ENCODE measurements around the gene ACVR2B. TPM values are rescaled to one million over a fixed set of nuclear protein-coding genes. Genes with fewer than 3 reads are reported as not detected.
A peak's percentile ranks its signal among the peaks of the same experiment; 100 is the strongest.

The ACVR2B gene
- total and polyA plus RNA-seq, 8 donors: 0.61 to 11.0 (median 1.7) TPM

DNA sequence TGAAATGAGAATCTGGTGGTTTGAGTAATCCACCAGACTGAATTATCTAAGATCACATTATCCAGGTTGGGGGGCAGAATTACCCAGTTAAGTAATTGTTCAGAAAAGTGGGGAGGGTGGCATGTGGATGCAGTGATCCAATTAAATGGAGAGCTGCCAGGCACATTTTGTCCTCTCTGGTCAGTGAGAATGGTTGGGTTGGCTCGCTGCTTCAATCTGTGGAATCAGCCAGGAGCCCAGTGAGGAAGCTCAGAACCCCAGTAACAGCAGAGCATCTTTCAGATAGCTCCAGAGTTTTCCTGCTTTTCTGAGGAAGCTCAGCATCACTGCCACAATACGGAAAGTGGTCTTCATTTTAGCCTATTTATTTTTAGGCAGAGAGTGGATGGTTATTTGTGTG lies 36.1 kb downstream of the ACVR2B start:
- no peaks in the 10 kb centered on the region for H3K4me1 ChIP-seq
- intact Hi-C loops (cut with DNase I; ENCODE audit: low total_unique reads): no loop called here
- TF ChIP-seq CTCF (IDR thresholded peaks at IDR 0.05) (no peak), EP300 (IDR thresholded peaks at IDR 0.05) (no peak), POLR2A (IDR thresholded peaks at IDR 0.05) (no peak), POLR2AphosphoS5 (IDR thresholded peaks at IDR 0.05) (no peak)
- H3K9me3 ChIP-seq: no peaks in the 10 kb centered on the region
- 93 to 98% (median 94%) methylated on average over 2 of the region's 2 CpGs for WGBS, 5 donors
- no peak for DNase-seq
- no peak overlapping the region for H3K4me3 ChIP-seq
- H3K27me3 ChIP-seq: no peaks in the 10 kb centered on the region
- H3K36me3 ChIP-seq: peaks cover 0 to 31% (median 24%) of the 10 kb centered on the region in 4 donors
- H3K27ac ChIP-seq: no peak overlapping the region

DNA sequence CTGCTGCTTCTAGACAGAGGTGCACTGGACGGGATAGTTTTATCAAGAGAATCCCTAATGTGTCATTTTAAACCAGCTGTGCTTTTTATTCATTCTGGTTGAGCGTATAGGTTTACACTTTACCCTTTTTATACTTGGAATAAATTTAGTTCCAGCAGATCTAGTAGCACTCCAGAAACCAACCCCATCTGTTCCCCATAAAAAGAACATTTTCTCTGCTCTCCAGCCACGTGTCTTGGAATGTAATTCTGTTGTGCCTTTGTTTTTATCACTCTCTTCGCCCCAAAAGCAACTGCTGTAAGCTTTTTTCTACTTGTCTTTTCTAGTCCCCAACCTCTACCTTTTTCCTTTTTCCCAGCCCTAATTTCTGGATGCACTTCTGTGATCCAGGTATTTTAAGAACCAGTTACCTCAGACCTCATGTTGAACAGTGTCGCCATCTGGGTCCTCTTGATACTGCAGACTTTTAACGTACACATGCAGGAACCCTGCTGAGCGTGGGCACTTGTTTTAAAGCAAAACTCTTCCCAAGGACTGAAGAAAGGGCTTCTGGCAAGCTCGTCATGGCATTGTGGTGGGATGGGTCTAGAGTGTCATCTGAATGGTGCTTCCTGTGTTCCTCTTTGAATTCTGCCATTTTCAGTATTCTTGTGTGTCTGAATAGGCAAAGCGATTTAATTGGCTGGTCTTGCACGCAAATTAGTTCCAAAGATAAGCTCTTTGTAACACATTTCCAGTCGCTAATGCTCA lies 36.8 kb downstream of the ACVR2B start:
- H3K4me1 ChIP-seq: no peaks in the 10 kb centered on the region
- intact Hi-C loops (cut with DNase I; ENCODE audit: low total_unique reads): no loop called here
- no peaks in the 10 kb centered on the region for H3K27me3 ChIP-seq
- WGBS, 5 donors: 82 to 96% (median 86%) methylated on average over 11 of the region's 11 CpGs
- DNase-seq: no peak
- no peak overlapping the region for H3K27ac ChIP-seq
- no peak for TF ChIP-seq POLR2A (IDR thresholded peaks at IDR 0.05)
- no peak for TF ChIP-seq POLR2AphosphoS5 (IDR thresholded peaks at IDR 0.05)
- no peak for TF ChIP-seq CTCF (IDR thresholded peaks at IDR 0.05)
- TF ChIP-seq EP300 (IDR thresholded peaks at IDR 0.05): no peak
- peaks cover 0 to 24% (median 18%) of the 10 kb centered on the region in 4 donors for H3K36me3 ChIP-seq
- H3K9me3 ChIP-seq: no peaks in the 10 kb centered on the region
- H3K4me3 ChIP-seq: no peak overlapping the region

DNA sequence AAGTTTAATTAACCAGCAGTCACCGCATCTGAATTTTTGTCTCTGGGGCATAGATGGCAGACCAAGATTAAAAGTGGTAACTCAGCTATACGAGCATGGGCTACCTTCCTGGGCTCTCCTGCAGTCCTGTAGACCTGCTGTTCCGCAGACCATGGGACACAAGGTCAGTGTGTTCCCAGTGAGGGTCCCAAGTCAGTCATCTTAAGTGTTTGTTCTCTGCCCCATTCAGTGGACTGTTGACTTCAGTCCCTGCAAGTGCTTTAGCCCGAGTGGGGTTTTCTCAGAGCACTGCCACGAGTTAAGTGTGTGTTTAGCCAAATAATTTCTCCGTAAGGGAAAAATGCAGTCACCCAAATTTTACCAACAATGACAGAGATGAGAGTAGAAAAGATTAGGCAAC lies 37.5 kb downstream of the ACVR2B start:
- DNase-seq: no peak
- H3K4me3 ChIP-seq: no peak overlapping the region
- H3K36me3 ChIP-seq: peaks cover 0 to 21% (median 16%) of the 10 kb centered on the region in 4 donors
- intact Hi-C loops (cut with DNase I; ENCODE audit: low total_unique reads): no loop called here
- no peak overlapping the region for H3K27ac ChIP-seq
- no peaks in the 10 kb centered on the region for H3K9me3 ChIP-seq
- H3K27me3 ChIP-seq: no peaks in the 10 kb centered on the region
- H3K4me1 ChIP-seq: peaks cover 0 to 4% (median 0%) of the 10 kb centered on the region in 4 donors
- 88 to 96% (median 93%) methylated on average over 6 of the region's 6 CpGs for WGBS, 5 donors
- TF ChIP-seq POLR2A (IDR thresholded peaks at IDR 0.05) (no peak), POLR2AphosphoS5 (IDR thresholded peaks at IDR 0.05) (no peak), EP300 (IDR thresholded peaks at IDR 0.05) (no peak), CTCF (IDR thresholded peaks at IDR 0.05) (no peak)

DNA sequence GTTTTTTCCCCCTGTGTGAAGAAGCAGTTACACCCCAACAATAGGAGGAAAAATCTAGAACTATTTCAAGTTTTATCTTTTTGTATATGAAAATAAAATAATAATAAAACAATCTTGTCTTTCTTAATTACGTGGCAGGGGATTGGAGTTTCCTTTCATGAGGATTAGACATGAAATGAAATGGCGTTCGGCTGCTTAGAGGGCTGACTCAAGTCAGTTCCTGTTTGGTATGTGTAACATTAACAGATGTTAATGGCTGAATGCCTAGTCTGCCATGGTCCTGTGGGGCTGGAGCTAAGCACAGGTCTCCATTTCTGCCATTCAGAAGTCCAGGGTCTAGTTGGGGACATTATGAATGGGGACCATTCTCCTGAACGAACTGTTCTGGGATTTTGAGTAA lies 39.3 kb downstream of the ACVR2B start:
- no peaks in the 10 kb centered on the region for H3K27me3 ChIP-seq
- TF ChIP-seq EP300 (IDR thresholded peaks at IDR 0.05): no peak
- intact Hi-C loops (cut with DNase I; ENCODE audit: low total_unique reads): no loop called here
- DNase-seq: no peak
- no peaks in the 10 kb centered on the region for H3K9me3 ChIP-seq
- peaks cover 0 to 14% (median 6%) of the 10 kb centered on the region in 4 donors for H3K36me3 ChIP-seq
- peak overlapping the region in 1 of 5 donors; percentile 1 for H3K27ac ChIP-seq
- WGBS, 5 donors: 57 to 81% (median 65%) methylated on average over 4 of the region's 4 CpGs
- H3K4me1 ChIP-seq: peaks cover 0 to 15% (median 10%) of the 10 kb centered on the region in 4 donors
- H3K4me3 ChIP-seq: no peak overlapping the region

Measured in stomach (tissue), 9 donors.